B cell (primary cell): Measurements from ENCODE around the gene TRIM62. TPM values are rescaled to one million over a fixed set of nuclear protein-coding genes. Genes with fewer than 3 reads are reported as not detected.

ENCODE experiments used
- ATAC-seq: fragments of 200-7000 bp; cut with Tn5 transposase; one replicate; pipeline ENCODE4 v1.10.0; 2021; ENCODE audit warnings: low read depth, mild to moderate bottlenecking, moderate number of reproducible peaks, moderate library complexity
- CTCF ChIA-PET: fragments of 350-600 bp; sonication (Branson Sonifier 250); formaldehyde crosslinking; loops from one replicate; lab custom pipeline; 2021; ENCODE audit warnings: antibody characterized with exemption, inconsistent platforms; lab: Charles Lee
- POLR2A ChIA-PET: fragments of 350-600 bp; sonication (Branson Sonifier 250); formaldehyde crosslinking; loops from one replicate; lab custom pipeline; 2021; ENCODE audit warnings: antibody characterized with exemption; lab: Charles Lee
- DNase-seq: peaks from one replicate; pipeline ENCODE4 v3.0.0; 2013
- H2AFZ ChIP-seq: 2 replicates; pipeline ENCODE4 v1.6.1; 2012; ENCODE audit warnings: mild to moderate bottlenecking, low read depth, low read length; ENCODE audit not compliant: insufficient read depth, poor library complexity, severe bottlenecking
- H3K27ac ChIP-seq, 2 donors: 1 replicate in 1 of 2; 2 replicates in 1 of 2; pipeline ENCODE4 v1.5.1; 2012 to 2013; ENCODE audit warnings: low read length in 2 of 2, mild to moderate bottlenecking in 2 of 2, moderate library complexity in 1 of 2
- H3K27me3 ChIP-seq, 4 experiments: fragments of 200-600 bp in 1 of 4; sonication (generic) in 1 of 4; replicated peaks in 1 of 4; 1 replicate in 2 of 4; 2 replicates in 2 of 4; pipeline versions ENCODE4 v1.6.1 to v1.7.0; 2013 to 2016; ENCODE audit warnings: low read length in 3 of 4, mild to moderate bottlenecking in 2 of 4, mixed read lengths in 1 of 4, moderate library complexity in 1 of 4; ENCODE audit not compliant: insufficient read depth in 4 of 4, control insufficient read depth in 3 of 4; ENCODE audit errors: control extremely low read depth in 1 of 4
- H3K36me3 ChIP-seq, 2 experiments: replicated peaks in 1 of 2; 1 replicate in 1 of 2; 2 replicates in 1 of 2; pipeline versions ENCODE4 v1.6.1 to v1.7.1; 2013; ENCODE audit warnings: low read length in 1 of 2; ENCODE audit not compliant: insufficient read depth in 2 of 2, control insufficient read depth in 1 of 2; ENCODE audit errors: control extremely low read depth in 1 of 2, extremely low read depth in 1 of 2
- H3K4me1 ChIP-seq, 2 donors: fragments of 200-600 bp in 1 of 2; sonication (generic) in 1 of 2; 1 replicate in 1 of 2; 2 replicates in 1 of 2; pipeline versions ENCODE4 v1.5.1 to v1.6.1; 2013 to 2017; ENCODE audit warnings: low read length in 2 of 2; ENCODE audit not compliant: control insufficient read depth in 2 of 2, insufficient read depth in 2 of 2
- H3K4me2 ChIP-seq: replicated peaks from 2 replicates; pipeline ENCODE3; 2012; ENCODE audit warnings: mild to moderate bottlenecking, low read depth, low read length; ENCODE audit not compliant: poor library complexity, severe bottlenecking
- H3K4me3 ChIP-seq, 5 experiments: fragments of 200-600 bp in 1 of 5; sonication (generic) in 1 of 5; 1 replicate in 3 of 5; 2 replicates in 2 of 5; pipeline versions ENCODE4 v1.5.1 to v1.7.0; 2011 to 2016; ENCODE audit warnings: low read length in 4 of 5, mild to moderate bottlenecking in 4 of 5, low read depth in 2 of 5, control low read depth in 1 of 5, moderate library complexity in 1 of 5; ENCODE audit not compliant: insufficient read depth in 1 of 5; ENCODE audit errors: control extremely low read depth in 1 of 5, extremely low read depth in 1 of 5
- H3K79me2 ChIP-seq: fragments of 200-600 bp; sonication (generic); one replicate; pipeline ENCODE4 v1.6.0; 2016; ENCODE audit warnings: low read length; ENCODE audit not compliant: control insufficient read depth, insufficient read depth
- H3K9ac ChIP-seq: fragments of 200-600 bp; sonication (generic); 2 replicates; pipeline ENCODE4 v1.6.1; 2017; ENCODE audit warnings: mild to moderate bottlenecking, low read length, moderate library complexity
- H3K9me3 ChIP-seq, 3 donors: one replicate each; pipeline versions ENCODE4 v1.6.1 to v1.7.1; 2013; ENCODE audit warnings: low read length in 2 of 3; ENCODE audit not compliant: control insufficient read depth in 2 of 3, insufficient read depth in 1 of 3; ENCODE audit errors: control extremely low read depth in 1 of 3
- H4K20me1 ChIP-seq: 2 replicates; pipeline ENCODE4 v1.6.0; 2012; ENCODE audit warnings: mild to moderate bottlenecking, low read length; ENCODE audit not compliant: insufficient read depth, control insufficient read depth, poor library complexity, severe bottlenecking
- H3K27ac Mint-ChIP-seq: one replicate; pipeline ENCODE4 v1.8.0; 2021; ENCODE audit warnings: mixed read lengths
- H3K27me3 Mint-ChIP-seq: one replicate; pipeline ENCODE4 v1.8.0; 2021; ENCODE audit warnings: mixed read lengths
- H3K4me1 Mint-ChIP-seq: one replicate; pipeline ENCODE4 v1.8.0; 2021; ENCODE audit warnings: mixed read lengths
- H3K4me3 Mint-ChIP-seq: one replicate; pipeline ENCODE4 v1.8.0; 2021; ENCODE audit warnings: mixed read lengths
- H3K9me3 Mint-ChIP-seq: one replicate; pipeline ENCODE4 v1.8.0; 2022; ENCODE audit warnings: mixed read lengths; ENCODE audit not compliant: insufficient read depth
- EZH2 ChIP-seq: IDR thresholded peaks from 2 replicates; pipeline ENCODE4 v1.6.1; 2012; ENCODE audit warnings: borderline replicate concordance, low read depth, mild to moderate bottlenecking, moderate library complexity, low read length; ENCODE audit not compliant: insufficient read depth, poor library complexity, severe bottlenecking
- WGBS: methylation state at CpG from one replicate; pipeline ENCODE4 v1.1.5; 2013; ENCODE audit warnings: missing lambda C conversion rate; ENCODE audit not compliant: insufficient coverage; 5-methylcytosine and 5-hydroxymethylcytosine counted together
- intact Hi-C: fragments of 100-400 bp; cut with micrococcal nuclease; formaldehyde crosslinking; loops from one replicate; pipeline ENCODE4 v1.10.0; 2022
- polyA plus RNA-seq: library from polyadenylated mRNA; depleted of rRNA; stranded (reverse); fragments of >200 nt; gene quantifications from 2 replicates; pipeline ENCODE4 v1.2.3, GENCODE V29; 2012
- total RNA-seq, 2 donors: library from RNA; stranded (reverse); fragments of 120-200 nt in 1 of 2; gene quantifications; 1 replicate in 1 of 2; 2 replicates in 1 of 2; pipeline versions ENCODE4 v1.2.3 to v1.2.4, GENCODE V29; 2013 to 2022
- TF ChIP-seq, protein P1 (sequence below): fragments of 200-600 bp; IDR thresholded peaks from one replicate; pipeline ENCODE4 v1.8.0; 2022; ENCODE audit warnings: antibody characterized with exemption, mild to moderate bottlenecking

TRIM62 gene
- total and polyA plus RNA-seq, 2 donors (not counting 1 experiment from before 2014, with no cell fraction given) = 10.7 to 24.1 TPM

DNA sequence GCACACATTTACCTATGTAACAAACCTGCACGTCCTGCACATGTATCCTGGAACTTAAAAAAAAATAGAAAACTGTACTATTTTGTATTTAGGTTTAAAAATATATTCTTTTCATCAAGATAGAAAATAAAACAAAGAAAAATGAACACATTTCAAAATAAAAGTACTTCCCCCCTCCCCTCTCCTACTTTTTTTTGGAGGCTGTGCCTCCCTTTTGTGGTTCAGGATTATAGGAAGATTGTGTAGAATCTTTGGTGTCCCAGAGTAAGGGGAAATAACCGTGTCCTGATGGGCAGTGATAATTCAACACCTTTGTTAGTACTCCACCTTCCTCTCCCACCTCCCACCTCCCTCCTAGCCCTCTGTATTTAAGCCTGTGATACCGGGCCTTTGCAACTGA is 40.1 kb downstream of the TRIM62 start:
- WGBS = no CpG with 5 or more reads among the region's 3 CpGs
- Mint-ChIP-seq H3K9me3 (no peaks in the 10 kb centered on the region), H3K27me3 (no peaks in the 10 kb centered on the region), H3K27ac (no peak overlapping the region), H3K4me3 (no peak overlapping the region), H3K4me1 (no peaks in the 10 kb centered on the region)
- no peak overlapping the region for H2AFZ ChIP-seq
- TF ChIP-seq, protein P1, sequence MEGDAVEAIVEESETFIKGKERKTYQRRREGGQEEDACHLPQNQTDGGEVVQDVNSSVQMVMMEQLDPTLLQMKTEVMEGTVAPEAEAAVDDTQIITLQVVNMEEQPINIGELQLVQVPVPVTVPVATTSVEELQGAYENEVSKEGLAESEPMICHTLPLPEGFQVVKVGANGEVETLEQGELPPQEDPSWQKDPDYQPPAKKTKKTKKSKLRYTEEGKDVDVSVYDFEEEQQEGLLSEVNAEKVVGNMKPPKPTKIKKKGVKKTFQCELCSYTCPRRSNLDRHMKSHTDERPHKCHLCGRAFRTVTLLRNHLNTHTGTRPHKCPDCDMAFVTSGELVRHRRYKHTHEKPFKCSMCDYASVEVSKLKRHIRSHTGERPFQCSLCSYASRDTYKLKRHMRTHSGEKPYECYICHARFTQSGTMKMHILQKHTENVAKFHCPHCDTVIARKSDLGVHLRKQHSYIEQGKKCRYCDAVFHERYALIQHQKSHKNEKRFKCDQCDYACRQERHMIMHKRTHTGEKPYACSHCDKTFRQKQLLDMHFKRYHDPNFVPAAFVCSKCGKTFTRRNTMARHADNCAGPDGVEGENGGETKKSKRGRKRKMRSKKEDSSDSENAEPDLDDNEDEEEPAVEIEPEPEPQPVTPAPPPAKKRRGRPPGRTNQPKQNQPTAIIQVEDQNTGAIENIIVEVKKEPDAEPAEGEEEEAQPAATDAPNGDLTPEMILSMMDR = no peak
- TF ChIP-seq EZH2 = no peak
- H3K9me3 ChIP-seq = no peaks in the 10 kb centered on the region
- ATAC-seq (no peak), DNase-seq (no peak)
- H3K4me2 ChIP-seq = no peak overlapping the region
- POLR2A ChIA-PET = no interaction called here
- no peaks in the 10 kb centered on the region for H3K27me3 ChIP-seq
- peaks cover 4% of the 10 kb centered on the region for H4K20me1 ChIP-seq
- intact Hi-C loops = no loop called here
- H3K4me3 ChIP-seq = no peak overlapping the region
- no peak overlapping the region for H3K9ac ChIP-seq
- H3K27ac ChIP-seq = no peak overlapping the region
- no peaks in the 10 kb centered on the region for H3K4me1 ChIP-seq
- peaks cover 0 to 12% of the 10 kb centered on the region in 2 experiments for H3K36me3 ChIP-seq
- CTCF ChIA-PET = interaction anchor here (1.1 kb wide), 1 partner anchor 15 kb away, joined by 3 read pairs; no protein-coding TSS in a partner anchor
- no peaks in the 10 kb centered on the region for H3K79me2 ChIP-seq

DNA sequence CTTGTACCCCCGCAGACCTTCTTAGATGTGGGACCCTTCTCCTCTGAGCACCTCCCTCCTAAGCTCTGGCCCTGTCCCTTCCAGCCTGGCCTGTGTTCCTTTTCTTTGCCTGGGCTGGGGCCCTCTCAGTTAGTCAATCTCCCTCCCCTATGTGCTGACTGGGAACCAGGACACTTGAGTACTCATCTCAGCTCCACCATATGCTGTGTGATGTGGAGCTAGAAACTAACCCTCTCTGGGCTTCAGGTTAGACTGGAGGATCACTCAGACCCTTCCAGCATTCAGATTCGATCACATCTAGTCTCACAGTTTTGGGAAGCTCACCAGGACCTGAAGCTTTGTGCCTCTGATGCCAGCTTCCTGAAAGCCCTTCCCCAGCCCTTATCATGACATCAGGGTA is 40.6 kb downstream of the TRIM62 start:
- Histone ChIP-seq H3K36me3 (peaks cover 0 to 7% of the 10 kb centered on the region in 2 experiments), H4K20me1 (peaks cover 4% of the 10 kb centered on the region), H3K4me1 (no peaks in the 10 kb centered on the region), H3K9ac (no peak overlapping the region), H3K4me2 (no peak overlapping the region), H3K4me3 (no peak overlapping the region), H3K27ac (no peak overlapping the region), H3K9me3 (no peaks in the 10 kb centered on the region), H2AFZ (no peak overlapping the region), H3K27me3 (no peaks in the 10 kb centered on the region), H3K79me2 (no peaks in the 10 kb centered on the region)
- Mint-ChIP-seq H3K4me1 (no peaks in the 10 kb centered on the region), H3K4me3 (no peak overlapping the region), H3K27ac (no peak overlapping the region), H3K9me3 (no peaks in the 10 kb centered on the region), H3K27me3 (no peaks in the 10 kb centered on the region)
- no peak for ATAC-seq
- intact Hi-C loops = no loop called here
- 55% methylated on average over 2 of the region's 2 CpGs for WGBS
- no peak for DNase-seq
- TF ChIP-seq, protein P1 = no peak
- TF ChIP-seq EZH2 = no peak
- ChIA-PET POLR2A (no interaction called here), CTCF (no interaction called here)
